ENCODE measurements around the gene RPL13. TPM values are rescaled to one million over a fixed set of nuclear protein-coding genes. Genes with fewer than 3 reads are reported as not detected.
A peak's percentile ranks its signal among the peaks of the same experiment; 100 is the strongest.

The RPL13 gene
- total and polyA plus RNA-seq, 10 of the 15 experiments (the other 5 are each of a cell fraction or from before 2014, with no cell fraction given) = 386 to 9,428 (median 2,486) TPM

- no peak for TF ChIP-seq PRDM15 (CRISPR knock-in tag; IDR thresholded peaks at IDR 0.05)
- no peak; the same call in 1 of the 2 replicates for TF ChIP-seq TCF3 (IDR thresholded peaks at IDR 0.05; ENCODE audit: borderline replicate concordance, insufficient read depth, low read depth, low read length)
- no peak for TF ChIP-seq PAX8 (IDR thresholded peaks at IDR 0.05)
- TF ChIP-seq STAT3 (IDR thresholded peaks at IDR 0.05; ENCODE audit: low read depth, low read length) = no peak
- TF ChIP-seq ZNF622 (IDR thresholded peaks at IDR 0.05) = no peak
- no peak for TF ChIP-seq CUX1 (IDR thresholded peaks at IDR 0.05; ENCODE audit: insufficient replicate concordance, low read depth, low read length)
- TF ChIP-seq ZNF24 (IDR thresholded peaks at IDR 0.05) = 0 out of 2 replicates have a peak, but pooled peaks have one; percentile 30
- TF ChIP-seq ASH2L (IDR thresholded peaks at IDR 0.05; ENCODE audit: borderline replicate concordance, low read depth) = no peak; the same call in 1 of the 2 replicates
- peak; percentile 99 for TF ChIP-seq POLR2A (IDR thresholded peaks at IDR 0.05; ENCODE audit: low read depth, low read length)
- TF ChIP-seq HSF1 (IDR thresholded peaks at IDR 0.05; ENCODE audit: low read depth, low read length) = no peak
- TF ChIP-seq POLR2AphosphoS5 (IDR thresholded peaks at IDR 0.05; ENCODE audit: low read length) = peak; percentile 100
- peak; percentile 28 for TF ChIP-seq RUNX3 (IDR thresholded peaks at IDR 0.05; ENCODE audit: low read length)
- TF ChIP-seq EGR1 (IDR thresholded peaks at IDR 0.05; ENCODE audit: borderline replicate concordance in 1 of 2, low read depth in 2 of 2, low read length in 2 of 2) = 0 out of 3 replicates have a peak, but pooled peaks of 1 of the 2 experiments have one; percentile 17
- TF ChIP-seq SREBF1 (IDR thresholded peaks at IDR 0.05; ENCODE audit: low read length) = no peak
- no peak for TF ChIP-seq CHD1 (IDR thresholded peaks at IDR 0.05; ENCODE audit: low read depth, low read length)
- TF ChIP-seq CBFB (IDR thresholded peaks at IDR 0.05; ENCODE audit: low read depth) = peak; percentile 95; the same call in 1 of the 2 replicates
- TF ChIP-seq ETV6 (conservative IDR thresholded peaks at IDR 0.05 in 1 of 2, IDR thresholded peaks at IDR 0.05 in 1 of 2; ENCODE audit: borderline replicate concordance in 1 of 2, low read depth in 1 of 2) = no peak
- no peak for TF ChIP-seq RAD21 (IDR thresholded peaks at IDR 0.05; ENCODE audit: insufficient read depth, low read depth, low read length)
- no peak; the same call in 1 of the 2 replicates for TF ChIP-seq TBL1XR1 (IDR thresholded peaks at IDR 0.05; ENCODE audit: low read depth, low read length)
Measured at GRCh38 chr16:89560378-89561141, at the start of gene RPL13 (continued).
